Chondrocyte (in vitro differentiated cells): Measurements from ENCODE around the gene CAPN15. TPM values are rescaled to one million over a fixed set of nuclear protein-coding genes. Genes with fewer than 3 reads are reported as not detected.

Experiments used
- DNase-seq: peaks from one replicate; pipeline ENCODE4 v3.0.0; 2021; ENCODE audit warnings: mixed read lengths, low spot score
- H3K27ac Mint-ChIP-seq: one replicate; pipeline ENCODE4 v1.8.0; 2021; ENCODE audit warnings: mild to moderate bottlenecking, moderate library complexity, mixed read lengths; ENCODE audit not compliant: unreplicated experiment
- H3K27me3 Mint-ChIP-seq: 2 replicates; pipeline ENCODE4 v1.8.0; 2021; ENCODE audit warnings: low read depth, mixed read lengths
- H3K36me3 Mint-ChIP-seq: 2 replicates; pipeline ENCODE4 v1.8.0; 2021; ENCODE audit warnings: low read depth, mixed read lengths
- H3K4me1 Mint-ChIP-seq: 2 replicates; pipeline ENCODE4 v1.8.0; 2021; ENCODE audit warnings: low read depth, mild to moderate bottlenecking, mixed read lengths
- H3K4me3 Mint-ChIP-seq: one replicate; pipeline ENCODE4 v1.8.0; 2021; ENCODE audit warnings: mild to moderate bottlenecking, moderate library complexity, mixed read lengths; ENCODE audit not compliant: unreplicated experiment
- H3K9me3 Mint-ChIP-seq: 2 replicates; pipeline ENCODE4 v1.8.0; 2021; ENCODE audit warnings: low read depth, mixed read lengths
- total RNA-seq: library from RNA; stranded (reverse); gene quantifications from 3 replicates; pipeline ENCODE4 v1.2.1, GENCODE V29; 2021
- TF ChIP-seq, protein P1 (sequence below): fragments of 200-600 bp; sonication (generic); IDR thresholded peaks from 2 replicates; pipeline ENCODE4 v1.5.0; 2021; ENCODE audit warnings: antibody characterized with exemption, mild to moderate bottlenecking, moderate library complexity

CAPN15 gene
- total RNA-seq, 1 donor from 2014 or later, result 28.8 TPM

DNA sequence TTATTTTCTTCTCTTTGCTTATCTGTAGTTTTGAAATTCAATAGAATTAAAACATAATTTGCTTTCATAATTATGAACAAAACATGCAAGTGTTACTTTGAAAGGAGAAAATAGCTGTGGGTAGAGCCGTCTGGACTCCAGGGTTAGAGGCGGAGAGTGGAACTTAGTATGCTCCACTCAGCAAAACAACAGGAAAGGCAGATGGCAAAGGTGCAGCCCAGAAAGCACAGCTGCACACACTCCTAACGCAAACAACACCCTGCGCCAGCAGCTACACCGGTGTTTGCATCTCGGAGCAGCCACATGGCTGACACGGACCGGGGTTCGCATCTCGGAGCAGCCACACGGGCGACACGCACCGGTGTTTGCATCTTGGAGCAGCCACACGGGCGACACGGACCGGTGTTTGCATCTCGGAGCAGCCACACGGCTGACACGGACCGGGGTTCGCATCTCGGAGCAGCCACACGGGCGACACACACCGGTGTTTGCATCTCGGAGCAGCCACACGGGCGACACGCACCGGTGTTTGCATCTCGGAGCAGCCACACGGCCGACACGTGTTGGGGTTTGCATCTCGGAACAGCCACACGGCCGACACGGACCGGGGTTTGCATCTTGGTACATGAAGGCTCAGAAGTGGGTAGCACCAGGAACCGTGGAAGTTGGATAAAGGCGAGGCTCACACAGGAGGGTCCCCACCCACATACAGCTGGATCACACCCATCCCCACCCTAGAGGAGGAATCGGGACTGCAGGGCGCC is 12.2 kb upstream of the CAPN15 start:
- Mint-ChIP-seq H3K27me3 (no peaks in the 10 kb centered on the region), H3K4me3 (no peak overlapping the region), H3K9me3 (no peaks in the 10 kb centered on the region), H3K27ac (no peak overlapping the region), H3K36me3 (peaks cover 11% of the 10 kb centered on the region), H3K4me1 (no peaks in the 10 kb centered on the region)
- TF ChIP-seq, protein P1, sequence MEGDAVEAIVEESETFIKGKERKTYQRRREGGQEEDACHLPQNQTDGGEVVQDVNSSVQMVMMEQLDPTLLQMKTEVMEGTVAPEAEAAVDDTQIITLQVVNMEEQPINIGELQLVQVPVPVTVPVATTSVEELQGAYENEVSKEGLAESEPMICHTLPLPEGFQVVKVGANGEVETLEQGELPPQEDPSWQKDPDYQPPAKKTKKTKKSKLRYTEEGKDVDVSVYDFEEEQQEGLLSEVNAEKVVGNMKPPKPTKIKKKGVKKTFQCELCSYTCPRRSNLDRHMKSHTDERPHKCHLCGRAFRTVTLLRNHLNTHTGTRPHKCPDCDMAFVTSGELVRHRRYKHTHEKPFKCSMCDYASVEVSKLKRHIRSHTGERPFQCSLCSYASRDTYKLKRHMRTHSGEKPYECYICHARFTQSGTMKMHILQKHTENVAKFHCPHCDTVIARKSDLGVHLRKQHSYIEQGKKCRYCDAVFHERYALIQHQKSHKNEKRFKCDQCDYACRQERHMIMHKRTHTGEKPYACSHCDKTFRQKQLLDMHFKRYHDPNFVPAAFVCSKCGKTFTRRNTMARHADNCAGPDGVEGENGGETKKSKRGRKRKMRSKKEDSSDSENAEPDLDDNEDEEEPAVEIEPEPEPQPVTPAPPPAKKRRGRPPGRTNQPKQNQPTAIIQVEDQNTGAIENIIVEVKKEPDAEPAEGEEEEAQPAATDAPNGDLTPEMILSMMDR, result no peak
- DNase-seq, result no peak

DNA sequence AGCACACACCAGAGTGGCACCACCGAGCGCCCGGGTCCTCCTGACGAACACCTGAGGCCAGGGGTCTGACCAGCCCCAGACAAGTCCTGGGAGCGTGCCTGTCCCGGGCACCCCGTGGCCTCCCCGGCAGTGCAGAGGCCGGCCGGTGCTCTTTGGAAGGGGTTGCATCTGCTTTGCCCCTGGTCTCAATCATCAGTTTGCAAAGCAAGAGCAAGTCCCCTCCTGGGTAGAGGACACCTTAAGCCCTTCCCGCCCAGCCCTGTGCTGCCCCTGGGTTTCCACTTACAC is 11.6 kb upstream of the CAPN15 start:
- Mint-ChIP-seq H3K4me1 (no peaks in the 10 kb centered on the region), H3K27ac (no peak overlapping the region), H3K4me3 (no peak overlapping the region), H3K36me3 (peaks cover 9% of the 10 kb centered on the region), H3K27me3 (no peaks in the 10 kb centered on the region), H3K9me3 (no peaks in the 10 kb centered on the region)
- DNase-seq, result peak; percentile 92
- TF ChIP-seq, protein P1, result no peak

DNA sequence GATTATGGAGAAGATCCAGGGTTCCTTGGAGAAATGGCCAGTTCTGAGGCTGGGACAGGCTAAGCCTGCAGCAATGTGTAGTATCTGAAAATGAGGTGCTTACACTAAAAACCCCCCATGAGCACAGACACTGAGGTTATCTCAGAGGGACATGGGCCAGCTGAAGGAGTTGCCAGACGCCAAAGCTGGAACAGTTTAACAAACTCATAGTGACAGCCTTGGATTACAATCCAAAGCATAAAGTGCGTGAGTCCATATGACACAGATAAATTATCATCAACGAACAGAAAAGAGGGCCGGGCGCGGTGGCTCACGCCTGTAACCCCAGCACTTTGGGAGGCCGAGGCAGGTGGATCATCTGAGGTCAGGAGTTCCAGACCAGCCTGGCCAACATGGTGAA is 11.2 kb upstream of the CAPN15 start:
- no peaks in the 10 kb centered on the region for H3K27me3 Mint-ChIP-seq
- no peaks in the 10 kb centered on the region for H3K9me3 Mint-ChIP-seq
- TF ChIP-seq, protein P1, result no peak
- H3K27ac Mint-ChIP-seq, result no peak overlapping the region
- H3K4me1 Mint-ChIP-seq, result no peaks in the 10 kb centered on the region
- DNase-seq, result no peak
- H3K4me3 Mint-ChIP-seq, result no peak overlapping the region
- H3K36me3 Mint-ChIP-seq, result peaks cover 9% of the 10 kb centered on the region

DNA sequence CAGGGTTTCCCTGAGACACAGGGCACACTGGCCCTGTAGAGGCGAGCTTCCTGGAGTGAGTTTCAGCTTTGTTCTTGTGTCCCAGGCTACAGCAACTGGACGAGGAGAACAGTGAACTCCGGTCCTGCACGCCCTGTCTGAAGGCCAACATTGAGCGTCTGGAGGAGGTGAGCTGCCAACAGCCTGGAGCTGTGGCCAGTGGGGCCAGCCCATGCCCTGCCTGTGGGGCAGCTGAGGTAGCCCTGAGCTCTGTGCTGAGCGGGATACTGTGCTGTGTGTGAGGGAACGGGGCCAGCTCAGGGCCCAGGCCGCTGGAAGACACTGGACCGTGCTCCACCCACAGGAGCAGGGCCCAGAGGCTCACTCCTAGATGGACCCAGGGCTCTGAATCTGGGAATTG is 8.7 kb upstream of the CAPN15 start:
- H3K9me3 Mint-ChIP-seq, result no peaks in the 10 kb centered on the region
- no peak overlapping the region for H3K27ac Mint-ChIP-seq
- H3K4me1 Mint-ChIP-seq, result no peaks in the 10 kb centered on the region

DNA sequence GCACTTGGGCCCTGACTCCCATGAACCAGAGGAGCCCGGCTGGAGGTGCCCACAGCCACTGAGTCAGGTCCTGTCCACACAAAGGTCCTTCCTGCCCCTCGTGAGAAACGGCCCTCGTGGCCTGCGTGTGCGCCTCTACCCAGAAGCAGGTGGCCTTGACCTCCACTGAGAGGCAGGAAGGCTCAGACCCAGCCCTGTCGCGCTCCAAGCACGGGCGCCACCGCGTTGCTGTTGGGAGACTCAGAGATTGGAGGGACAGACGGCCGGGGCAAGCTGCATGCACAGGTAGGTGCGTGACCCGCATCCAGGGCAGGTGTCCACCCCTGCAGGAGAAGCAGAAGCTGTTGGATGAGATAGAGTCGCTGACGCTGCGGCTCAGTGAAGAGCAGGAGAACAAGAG is 8.1 kb upstream of the CAPN15 start:
- Mint-ChIP-seq H3K27ac (no peak overlapping the region), H3K4me3 (no peak overlapping the region), H3K9me3 (no peaks in the 10 kb centered on the region), H3K4me1 (peaks cover 6% of the 10 kb centered on the region), H3K27me3 (no peaks in the 10 kb centered on the region), H3K36me3 (peaks cover 7% of the 10 kb centered on the region)
- TF ChIP-seq, protein P1, result no peak
- no peak for DNase-seq

More for the DNA sequence above, 8.7 kb upstream of the CAPN15 start:
- TF ChIP-seq, protein P1, result no peak
- peak; percentile 54 for DNase-seq
- peaks cover 9% of the 10 kb centered on the region for H3K36me3 Mint-ChIP-seq
- H3K4me3 Mint-ChIP-seq, result no peak overlapping the region
- no peaks in the 10 kb centered on the region for H3K27me3 Mint-ChIP-seq
